Measurements from ENCODE around the gene SLC25A21.
"Not testable (repeated sequence)": the region's sequence is repeated elsewhere in the genome, so short reads cannot be mapped to it uniquely, and the experiment has no call there.

The SLC25A21 gene

GRCh38 chr14:36702474-36702873, 469.9 kb downstream of the SLC25A21 start:
- no peak for DNase-seq (ENCODE audit: low read depth)

GRCh38 chr14:36701132-36701531, 471.3 kb downstream of the SLC25A21 start:
- DNase-seq (ENCODE audit: low read depth) = no peak

- no peak for DNase-seq (ENCODE audit: low read depth)
These were observed 471.8 kb downstream of the SLC25A21 start for GRCh38 chr14:36700651-36701050.

GRCh38 chr14:36699420-36699819, 473.0 kb downstream of the SLC25A21 start:
- not testable (repeated sequence) for DNase-seq (ENCODE audit: low read depth)

- DNase-seq (ENCODE audit: low read depth) = peak; percentile 4
These were observed 481.9 kb downstream of the SLC25A21 start for GRCh38 chr14:36690311-36691040.

GRCh38 chr14:36684946-36685345, 487.5 kb downstream of the SLC25A21 start:
- no peak for DNase-seq (ENCODE audit: low read depth)

- DNase-seq (ENCODE audit: low read depth) = no peak
These were observed 489.2 kb downstream of the SLC25A21 start for GRCh38 chr14:36683083-36683724.

- no peak for DNase-seq (ENCODE audit: low read depth)
These were observed 490.1 kb downstream of the SLC25A21 start for GRCh38 chr14:36682338-36682737.

GRCh38 chr14:36676236-36676635, 496.2 kb downstream of the SLC25A21 start:
- DNase-seq (ENCODE audit: low read depth) = no peak

- DNase-seq (ENCODE audit: low read depth) = no peak
These were observed 496.8 kb downstream of the SLC25A21 start for GRCh38 chr14:36675581-36675980.

GRCh38 chr14:36674659-36675058, 497.7 kb downstream of the SLC25A21 start:
- no peak for DNase-seq (ENCODE audit: low read depth)

- no peak for DNase-seq (ENCODE audit: low read depth)
These were observed 500.3 kb downstream of the SLC25A21 start for GRCh38 chr14:36672095-36672494.

- no peak for DNase-seq (ENCODE audit: low read depth)
These were observed 501.3 kb downstream of the SLC25A21 start for GRCh38 chr14:36671149-36671548.

GRCh38 chr14:36667679-36668078, 504.7 kb downstream of the SLC25A21 start:
- no peak for DNase-seq (ENCODE audit: low read depth)

GRCh38 chr14:36666416-36667206, 505.8 kb downstream of the SLC25A21 start:
- DNase-seq (ENCODE audit: low read depth) = no peak

GRCh38 chr14:36665887-36666415, 506.5 kb downstream of the SLC25A21 start:
- DNase-seq (ENCODE audit: low read depth) = no peak

- DNase-seq (ENCODE audit: low read depth) = no peak
These were observed 507.8 kb downstream of the SLC25A21 start for GRCh38 chr14:36664322-36665193.

- DNase-seq (ENCODE audit: low read depth) = no peak
These were observed 508.7 kb downstream of the SLC25A21 start for GRCh38 chr14:36663404-36664321.

- no peak for DNase-seq (ENCODE audit: low read depth)
These were observed 509.6 kb downstream of the SLC25A21 start for GRCh38 chr14:36662543-36663403.

- DNase-seq (ENCODE audit: low read depth) = no peak
These were observed 510.2 kb downstream of the SLC25A21 start for GRCh38 chr14:36662258-36662542.
